ENCODE measurements around the gene CARD19.

DNA sequence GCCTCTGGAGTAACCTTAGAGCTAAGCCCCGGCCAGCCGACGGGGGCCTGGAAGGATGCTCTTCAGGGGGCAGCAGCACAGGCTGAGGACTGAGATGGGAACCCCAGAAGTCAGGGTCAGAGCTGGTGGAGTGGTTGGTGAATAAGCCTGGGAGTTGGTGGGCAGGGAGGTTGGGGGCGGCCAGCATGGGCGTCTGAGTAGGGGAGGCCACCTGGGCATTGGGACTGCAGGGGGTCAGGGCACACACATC is 23.6 kb downstream of the CARD19 start:
- TF ChIP-seq EZH2 (IDR thresholded peaks at IDR 0.05; ENCODE audit: low read length): no peak
- no peak for TF ChIP-seq CTCF (optimal IDR thresholded peaks at IDR 0.05 in 1 of 3, IDR thresholded peaks at IDR 0.05 in 1 of 3, conservative IDR thresholded peaks at IDR 0.05 in 1 of 3; ENCODE audit: extremely low read depth in 1 of 3, insufficient read depth in 2 of 3, low read length in 3 of 3)
